GM12878 (cell line): ENCODE data around the gene ZACN. TPM values are rescaled to one million over a fixed set of nuclear protein-coding genes. Genes with fewer than 3 reads are reported as not detected.

Source experiments
- ATAC-seq: fragments of 200-7000 bp; cut with Tn5 transposase; 3 replicates; pipeline ENCODE4 v1.9.1; 2020; ENCODE audit warnings: mild to moderate bottlenecking, moderate library complexity
- BruUV-seq: library from RNA; stranded (reverse); fragments of 400-500 nt; replicated peaks from 2 replicates; lab custom pipeline; 2021; lab: Mats Ljungman, UMichigan
- CTCF ChIA-PET: fragments of 300-600 bp; sonication (Branson Sonifier 250); formaldehyde crosslinking; extraction: SDS; loops from one replicate; lab custom pipeline; 2021; ENCODE audit warnings: inconsistent platforms; lab: Yijun Ruan, JAX
- POLR2A ChIA-PET: fragments of 350-600 bp; formaldehyde crosslinking; extraction: SDS; loops from one replicate; lab custom pipeline; 2021; ENCODE audit warnings: inconsistent platforms; lab: Charles Lee
- RAD21 ChIA-PET: fragments of 300-600 bp; sonication (Branson Sonifier 250); formaldehyde crosslinking; loops from one replicate; lab custom pipeline; 2023; ENCODE audit warnings: antibody characterized with exemption; ENCODE audit not compliant: unreplicated experiment; lab: Charles Lee
- SMC1A ChIA-PET: fragments of 300-600 bp; sonication (Branson Sonifier 250); formaldehyde crosslinking; loops from one replicate; lab custom pipeline; 2023; ENCODE audit not compliant: unreplicated experiment, uncharacterized antibody; lab: Charles Lee
- DNase-seq: peaks from one replicate; pipeline ENCODE4 v3.0.0-alpha.2; 2011; ENCODE audit warnings: low read depth, low spot score
- FAIRE-seq: peaks from 3 replicates; lab custom pipeline; 2011; peaks lifted over from hg19 to GRCh38; lab: Jason Lieb, UNC
- H2AFZ ChIP-seq: 2 replicates; pipeline ENCODE4 v1.6.0; 2011; ENCODE audit warnings: low read depth, low read length, control low read depth; ENCODE audit not compliant: control insufficient read depth
- H3K27ac ChIP-seq: 2 replicates; pipeline ENCODE4 v1.5.1; 2011; ENCODE audit warnings: control low read depth; ENCODE audit not compliant: control insufficient read depth, insufficient read depth
- H3K27me3 ChIP-seq, 2 experiments: replicated peaks in 1 of 2; 2 replicates each; pipeline versions ENCODE4 v1.6.0 to v1.6.1; 2011; ENCODE audit warnings: low read length in 1 of 2; ENCODE audit not compliant: control insufficient read depth in 2 of 2, insufficient read depth in 2 of 2
- H3K36me3 ChIP-seq, 2 experiments: 2 replicates each; pipeline ENCODE4 v1.5.1; 2011; ENCODE audit warnings: low read length in 1 of 2; ENCODE audit not compliant: control insufficient read depth in 2 of 2, insufficient read depth in 2 of 2
- H3K4me1 ChIP-seq: 2 replicates; pipeline ENCODE4 v1.6.1; 2011; ENCODE audit warnings: mild to moderate bottlenecking, low read length, moderate library complexity, mixed read lengths; ENCODE audit not compliant: control insufficient read depth, insufficient read depth
- H3K4me2 ChIP-seq: 2 replicates; pipeline ENCODE4 v1.6.0; 2011; ENCODE audit warnings: control low read depth; ENCODE audit not compliant: control insufficient read depth, insufficient read depth
- H3K4me3 ChIP-seq: fragments of 200-600 bp; sonication (generic); 2 replicates; pipeline ENCODE4 v1.5.1; 2016
- H3K79me2 ChIP-seq: 2 replicates; pipeline ENCODE4 v1.6.0; 2011; ENCODE audit warnings: low read length; ENCODE audit not compliant: control insufficient read depth, insufficient read depth
- H3K9ac ChIP-seq: 2 replicates; pipeline ENCODE4 v1.8.0; 2011; ENCODE audit warnings: low read length, control low read depth, mixed read lengths; ENCODE audit not compliant: control insufficient read depth, insufficient read depth
- H3K9me3 ChIP-seq: replicated peaks from 3 replicates; pipeline ENCODE4 v1.5.1; 2011; ENCODE audit warnings: mild to moderate bottlenecking, low read length; ENCODE audit not compliant: control insufficient read depth, insufficient read depth
- H4K20me1 ChIP-seq: 2 replicates; pipeline ENCODE4 v1.6.0; 2011; ENCODE audit not compliant: control insufficient read depth, insufficient read depth
- CBFB ChIP-seq: IDR thresholded peaks from 2 replicates; pipeline ENCODE4 v1.6.1; 2016; ENCODE audit warnings: antibody characterized with exemption, low read depth
- CBX3 ChIP-seq: fragments of 200-600 bp; sonication (generic); IDR thresholded peaks from 2 replicates; pipeline ENCODE4 v1.6.1; 2016; ENCODE audit warnings: low read depth, borderline replicate concordance
- CREB1 ChIP-seq: IDR thresholded peaks from 2 replicates; pipeline ENCODE4 v1.6.1; 2012; ENCODE audit warnings: low read depth, mild to moderate bottlenecking, inconsistent platforms
- E2F4 ChIP-seq: IDR thresholded peaks from 2 replicates; pipeline ENCODE4 v1.6.1; 2012; ENCODE audit warnings: low read depth, low read length, improper control_type of control experiment
- FOXM1 ChIP-seq: IDR thresholded peaks from 2 replicates; pipeline ENCODE4 v1.6.1; 2012; ENCODE audit warnings: low read depth, mild to moderate bottlenecking, inconsistent platforms, low read length, moderate library complexity
- NFYB ChIP-seq: IDR thresholded peaks from 2 replicates; pipeline ENCODE4 v1.6.1; 2011; ENCODE audit warnings: low read depth, mild to moderate bottlenecking, low read length, improper control_type of control experiment, moderate library complexity; ENCODE audit not compliant: insufficient read depth
- RUNX3 ChIP-seq: IDR thresholded peaks from 2 replicates; pipeline ENCODE4 v1.6.1; 2012; ENCODE audit warnings: low read length, inconsistent platforms
- SMC3 ChIP-seq: IDR thresholded peaks from 2 replicates; pipeline ENCODE4 v1.6.1; 2011; ENCODE audit warnings: low read length, improper control_type of control experiment, borderline replicate concordance
- SP1 ChIP-seq: IDR thresholded peaks from one replicate; pipeline ENCODE4 v1.6.1; 2011; ENCODE audit warnings: low read depth, low read length
- SPI1 ChIP-seq: IDR thresholded peaks from 2 replicates; pipeline ENCODE4 v1.6.1; 2011; ENCODE audit warnings: low read depth, mild to moderate bottlenecking, low read length, moderate library complexity, borderline replicate concordance; ENCODE audit not compliant: insufficient read depth
- TARDBP ChIP-seq: IDR thresholded peaks from 2 replicates; pipeline ENCODE4 v1.6.1; 2016; ENCODE audit warnings: borderline replicate concordance
- TBL1XR1 ChIP-seq: IDR thresholded peaks from 2 replicates; pipeline ENCODE4 v1.6.1; 2012; ENCODE audit warnings: low read depth, low read length, improper control_type of control experiment
- YY1 ChIP-seq: IDR thresholded peaks from 2 replicates; pipeline ENCODE4 v1.6.1; 2011; ENCODE audit warnings: low read depth, mild to moderate bottlenecking, low read length
- ZSCAN29 ChIP-seq: fragments of 450-650 bp; IDR thresholded peaks from 2 replicates; pipeline ENCODE4 v1.6.1; 2017; ENCODE audit warnings: mild to moderate bottlenecking, moderate library complexity
- WGBS: methylation state at CpG from one replicate; pipeline ENCODE4 v1.1.6; 2016; ENCODE audit warnings: low lambda C conversion rate; ENCODE audit not compliant: insufficient replicate concordance, insufficient coverage; ENCODE audit errors: missing lambda C conversion rate; 5-methylcytosine and 5-hydroxymethylcytosine counted together
- in situ Hi-C: fragments of 300-500 bp; cut with MboI; formaldehyde crosslinking; loops from 9 replicates; pipeline ENCODE4 v1.14.3; 2018; ENCODE audit warnings: mixed read lengths
- intact Hi-C: fragments of 100-400 bp; cut with micrococcal nuclease; formaldehyde crosslinking; loops from one replicate; pipeline ENCODE4 v1.14.2; 2022; ENCODE audit not compliant: unreplicated experiment
- polyA plus RNA-seq, 11 experiments: library from polyadenylated mRNA; depleted of rRNA in 4 of 11; unstranded in 6 of 11; stranded (reverse) in 5 of 11; fragments of >200 nt; fragmentation: Nextera tagmentation in 4 of 11; fragmentation: Illumina TruSeq in 1 of 11; extraction: Ambion mirVana in 4 of 11; extraction: Trizol in 1 of 11; gene quantifications; 1 replicate in 1 of 11; 2 replicates in 10 of 11; pipeline versions ENCODE4 v1.2.1 to v1.2.3, GENCODE V29; 2011 to 2016; ENCODE audit warnings: inconsistent platforms in 2 of 11, missing spikeins in 2 of 11, low read depth in 1 of 11
- total RNA-seq, 4 experiments: library from RNA; depleted of rRNA in 3 of 4; stranded (reverse); fragments of >200 nt in 3 of 4; fragmentation: Illumina TruSeq in 1 of 4; extraction: Trizol in 1 of 4; gene quantifications; 2 replicates each; pipeline versions ENCODE4 v1.2.1 to v1.2.3, GENCODE V29; 2013 to 2021

The ZACN gene
- total and polyA plus RNA-seq, 10 of the 15 experiments (the other 5 are each of a cell fraction or from before 2014, with no cell fraction given): 0.06 to 11.3 (median 0.47) TPM; not detected in 2

GRCh38 chr17:76063875-76064546 is 15.0 kb upstream of the ZACN start:
- Histone ChIP-seq H2AFZ (no peak overlapping the region), H3K27ac (no peak overlapping the region), H3K27me3 (no peaks in the 10 kb centered on the region), H3K36me3 (peaks cover 10 to 35% of the 10 kb centered on the region in 2 experiments), H3K4me2 (no peak overlapping the region), H4K20me1 (no peaks in the 10 kb centered on the region), H3K9me3 (no peaks in the 10 kb centered on the region), H3K4me1 (no peaks in the 10 kb centered on the region), H3K4me3 (no peak overlapping the region), H3K9ac (no peak overlapping the region), H3K79me2 (no peaks in the 10 kb centered on the region)
- POLR2A ChIA-PET: interaction anchor here (1.4 kb wide), 1 partner anchor 17 kb away, joined by 4 read pairs; no protein-coding TSS in a partner anchor
- intact Hi-C loops (no loop called here), in situ Hi-C loops (no loop called here)
- 16% methylated on average over 15 of the region's 15 CpGs for WGBS
- SMC1A ChIA-PET: interaction anchor here (0.8 to 1.4 kb wide), 3 partner anchors 8 to 237 kb away, joined by 3 to 4 read pairs (median 3); partner anchors contain the start of gene SRP68
- ATAC-seq (peak; percentile 49), FAIRE-seq (peak; percentile 69), DNase-seq (no peak)
- no TSS peak for BruUV-seq
- CTCF ChIA-PET: interaction anchor here (0.6 to 1.8 kb wide), 7 partner anchors 11 to 1765 kb away, joined by 3 to 15 read pairs (median 3); no protein-coding TSS in a partner anchor
- RAD21 ChIA-PET: interaction anchor here (0.6 kb wide), 1 partner anchor 60 kb away, joined by 3 read pairs; no protein-coding TSS in a partner anchor
- no peak for TF ChIP-seq E2F4
- TF ChIP-seq SPI1: peak; percentile 37; the same call in 1 of the 2 replicates

GRCh38 chr17:76065775-76066174 is 13.2 kb upstream of the ZACN start:
- Histone ChIP-seq H3K27me3 (no peaks in the 10 kb centered on the region), H3K9ac (no peak overlapping the region), H3K4me2 (no peak overlapping the region), H3K36me3 (peaks cover 9 to 28% of the 10 kb centered on the region in 2 experiments), H3K4me3 (no peak overlapping the region), H2AFZ (no peak overlapping the region), H4K20me1 (no peaks in the 10 kb centered on the region), H3K27ac (no peak overlapping the region)
- in situ Hi-C loops: no loop called here
- FAIRE-seq: no peak
- ChIA-PET RAD21 (no interaction called here), CTCF (interaction anchor here (0.6 to 1.5 kb wide), 3 partner anchors 13 to 393 kb away, joined by 3 to 5 read pairs (median 3); no protein-coding TSS in a partner anchor)
- intact Hi-C loops: no loop called here
- TF ChIP-seq CBFB (no peak), TBL1XR1 (no peak), TARDBP (no peak), SMC3 (no peak), NFYB (no peak), CREB1 (no peak), ZSCAN29 (no peak), FOXM1 (no peak), RUNX3 (no peak), YY1 (no peak), SP1 (no peak), CBX3 (no peak)
- TF ChIP-seq, all 136 proteins: peak for 0
- 98% methylated on average over 4 of the region's 4 CpGs for WGBS
- ChIA-PET POLR2A (interaction anchor here (0.5 kb wide), 1 partner anchor 68 kb away, joined by 4 read pairs; no protein-coding TSS in a partner anchor), SMC1A (no interaction called here)
- ATAC-seq (no peak), DNase-seq (no peak)
- Histone ChIP-seq H3K79me2 (peaks cover 4% of the 10 kb centered on the region), H3K4me1 (peaks cover 3% of the 10 kb centered on the region; the same call in 1 of the 2 replicates), H3K9me3 (no peaks in the 10 kb centered on the region)
- BruUV-seq: no TSS peak
